ENCODE results near the gene WDR37.

WDR37 gene

DNA sequence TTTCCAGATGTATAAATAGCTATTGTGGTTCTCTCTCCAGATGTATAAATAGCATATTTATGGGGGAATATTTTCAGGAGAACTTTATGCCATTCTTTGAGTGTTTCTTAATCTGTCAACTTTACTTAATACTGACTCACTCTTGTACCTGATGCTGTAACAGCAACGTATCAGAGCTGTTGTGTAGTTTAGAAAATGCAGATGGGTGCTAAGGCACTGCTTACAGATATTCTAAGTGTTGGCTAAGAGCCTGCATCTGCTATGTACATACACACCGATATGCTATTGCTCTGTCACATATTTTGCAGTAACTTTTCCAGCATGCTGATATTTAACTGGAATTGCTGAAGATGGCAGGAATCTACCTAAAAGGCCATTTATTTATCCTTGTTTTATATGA lies 71.9 kb downstream of the WDR37 start:
- H3K4me3 ChIP-seq (replicated peaks; ENCODE audit: low read depth, low read length), result no peak overlapping the region
- TF ChIP-seq, protein P1, sequence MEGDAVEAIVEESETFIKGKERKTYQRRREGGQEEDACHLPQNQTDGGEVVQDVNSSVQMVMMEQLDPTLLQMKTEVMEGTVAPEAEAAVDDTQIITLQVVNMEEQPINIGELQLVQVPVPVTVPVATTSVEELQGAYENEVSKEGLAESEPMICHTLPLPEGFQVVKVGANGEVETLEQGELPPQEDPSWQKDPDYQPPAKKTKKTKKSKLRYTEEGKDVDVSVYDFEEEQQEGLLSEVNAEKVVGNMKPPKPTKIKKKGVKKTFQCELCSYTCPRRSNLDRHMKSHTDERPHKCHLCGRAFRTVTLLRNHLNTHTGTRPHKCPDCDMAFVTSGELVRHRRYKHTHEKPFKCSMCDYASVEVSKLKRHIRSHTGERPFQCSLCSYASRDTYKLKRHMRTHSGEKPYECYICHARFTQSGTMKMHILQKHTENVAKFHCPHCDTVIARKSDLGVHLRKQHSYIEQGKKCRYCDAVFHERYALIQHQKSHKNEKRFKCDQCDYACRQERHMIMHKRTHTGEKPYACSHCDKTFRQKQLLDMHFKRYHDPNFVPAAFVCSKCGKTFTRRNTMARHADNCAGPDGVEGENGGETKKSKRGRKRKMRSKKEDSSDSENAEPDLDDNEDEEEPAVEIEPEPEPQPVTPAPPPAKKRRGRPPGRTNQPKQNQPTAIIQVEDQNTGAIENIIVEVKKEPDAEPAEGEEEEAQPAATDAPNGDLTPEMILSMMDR (IDR thresholded peaks at IDR 0.05; ENCODE audit: low read length, missing control alignments), result no peak
- no peak for DNase-seq (ENCODE audit: low read depth)

DNA sequence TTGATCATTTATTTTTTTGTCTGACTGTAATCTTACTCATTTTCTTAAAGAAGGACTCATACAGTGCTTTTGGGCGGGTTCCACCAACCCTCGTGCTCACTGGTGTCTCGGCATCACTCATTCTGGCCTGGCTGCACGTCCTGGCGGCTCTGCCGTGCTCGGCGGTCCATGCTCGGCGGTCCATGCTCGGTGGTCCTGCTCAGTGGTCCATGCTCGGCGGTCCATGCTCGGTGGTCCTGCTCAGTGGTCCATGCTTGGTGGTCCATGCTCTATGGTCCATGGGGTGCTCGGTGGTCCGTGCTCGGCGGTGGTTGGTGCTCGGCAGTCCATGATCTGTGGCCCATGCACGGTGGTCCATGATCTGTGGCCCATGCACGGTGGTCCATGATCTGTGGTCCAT lies 72.5 kb downstream of the WDR37 start:
- no peak overlapping the region for H3K4me3 ChIP-seq (replicated peaks; ENCODE audit: low read depth, low read length)
- no peak for DNase-seq (ENCODE audit: low read depth)
- TF ChIP-seq, protein P1 (IDR thresholded peaks at IDR 0.05; ENCODE audit: low read length, missing control alignments), result no peak

DNA sequence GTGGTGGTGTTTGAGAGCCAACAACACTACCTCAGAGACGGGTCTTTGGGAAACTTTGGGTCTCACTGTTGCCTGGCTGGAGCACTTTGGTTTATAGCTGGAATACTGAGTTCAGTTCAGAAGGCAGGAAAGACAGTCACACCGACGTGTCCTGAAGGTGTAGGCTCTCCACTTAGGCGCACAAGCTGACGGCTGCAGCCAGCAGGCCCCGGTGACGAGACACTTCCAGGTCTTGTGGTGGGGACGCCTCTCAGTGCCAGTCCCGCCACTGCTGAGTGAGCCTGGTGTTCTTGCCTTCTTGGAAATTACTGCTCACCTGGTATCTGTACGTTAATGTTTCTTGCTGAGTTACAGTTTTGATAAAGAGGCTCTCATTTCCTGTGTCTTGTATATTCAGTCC lies 74.0 kb downstream of the WDR37 start:
- DNase-seq (ENCODE audit: low read depth), result no peak
- TF ChIP-seq, protein P1 (IDR thresholded peaks at IDR 0.05; ENCODE audit: low read length, missing control alignments), result no peak
- H3K4me3 ChIP-seq (replicated peaks; ENCODE audit: low read depth, low read length), result no peak overlapping the region

GRCh38 chr10:1130995-1131790 lies 75.0 kb downstream of the WDR37 start:
- H3K4me3 ChIP-seq (replicated peaks; ENCODE audit: low read depth, low read length), result no peak overlapping the region
- TF ChIP-seq, protein P1 (IDR thresholded peaks at IDR 0.05; ENCODE audit: low read length, missing control alignments), result no peak
- no peak for DNase-seq (ENCODE audit: low read depth)

DNA sequence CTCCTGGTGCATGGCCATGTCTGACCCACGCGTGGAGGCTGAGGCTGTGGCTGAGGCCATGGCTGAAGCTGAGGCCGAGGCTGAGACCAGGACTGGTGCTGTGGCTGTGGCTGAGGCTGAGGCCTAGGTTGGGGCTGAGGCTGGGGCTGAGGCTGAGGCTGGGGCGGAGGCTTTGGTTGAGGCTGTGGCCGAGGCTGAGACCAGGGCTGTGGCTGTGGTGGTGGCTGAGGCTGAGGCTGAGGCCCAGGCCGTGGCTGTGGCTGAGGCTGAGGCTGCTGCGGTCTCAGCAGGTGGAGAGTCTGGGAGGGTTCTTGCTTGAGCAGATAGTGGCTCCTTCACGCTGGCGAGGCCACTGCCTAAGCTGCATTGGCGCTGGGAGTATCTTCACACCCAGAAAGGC lies 76.4 kb downstream of the WDR37 start:
- DNase-seq (ENCODE audit: low read depth), result no peak
- TF ChIP-seq, protein P1 (IDR thresholded peaks at IDR 0.05; ENCODE audit: low read length, missing control alignments), result no peak
- no peak overlapping the region for H3K4me3 ChIP-seq (replicated peaks; ENCODE audit: low read depth, low read length)

GRCh38 chr10:1133495-1134045 lies 77.4 kb downstream of the WDR37 start:
- DNase-seq (ENCODE audit: low read depth), result no peak
- TF ChIP-seq, protein P1 (IDR thresholded peaks at IDR 0.05; ENCODE audit: low read length, missing control alignments), result no peak
- H3K4me3 ChIP-seq (replicated peaks; ENCODE audit: low read depth, low read length), result no peak overlapping the region

DNA sequence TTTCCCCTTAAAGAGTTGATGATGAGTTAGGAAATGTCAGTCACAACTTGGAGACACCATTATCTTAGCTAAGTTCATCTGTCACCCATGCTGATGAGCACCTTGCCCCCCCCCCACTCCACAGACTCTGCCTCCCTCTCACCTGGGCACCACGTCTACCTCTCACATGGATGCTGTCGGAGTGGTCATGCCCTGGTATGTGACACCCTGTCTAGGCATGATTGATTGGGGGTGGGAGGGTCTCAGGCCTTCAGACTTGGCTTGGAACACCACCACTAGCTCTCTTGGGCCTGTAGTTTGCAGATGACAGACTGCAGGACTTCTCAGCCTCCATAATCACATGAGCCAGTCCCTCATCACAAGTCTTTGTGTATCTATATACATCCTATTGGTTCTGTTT lies 78.0 kb downstream of the WDR37 start:
- DNase-seq (ENCODE audit: low read depth), result no peak
- TF ChIP-seq, protein P1 (IDR thresholded peaks at IDR 0.05; ENCODE audit: low read length, missing control alignments), result no peak
- H3K4me3 ChIP-seq (replicated peaks; ENCODE audit: low read depth, low read length), result no peak overlapping the region
